A549 (cell line): ENCODE data around the gene TSKS.

Experiments
- CBX2 ChIP-seq: fragments of 200-600 bp; sonication (generic); IDR thresholded peaks from 2 replicates; pipeline ENCODE4 v1.6.1; 2016; ENCODE audit warnings: low read depth, mild to moderate bottlenecking, borderline replicate concordance
- CHD4 ChIP-seq: fragments of 200-600 bp; sonication (generic); IDR thresholded peaks from 2 replicates; pipeline ENCODE4 v1.6.1; 2016; ENCODE audit warnings: antibody characterized with exemption, mild to moderate bottlenecking, borderline replicate concordance
- ESRRA ChIP-seq: fragments of 150-350 bp; IDR thresholded peaks from 2 replicates; pipeline ENCODE4 v1.6.1; 2014; ENCODE audit warnings: mild to moderate bottlenecking, low read length, borderline replicate concordance
- HEYL ChIP-seq: fragments of 250-450 bp; sonication (Bioruptor Pico); IDR thresholded peaks from 2 replicates; pipeline ENCODE4 v1.8.0; 2021; ENCODE audit warnings: mild to moderate bottlenecking, moderate library complexity
- NPAS2 ChIP-seq: fragments of 250-450 bp; sonication (Bioruptor Pico); IDR thresholded peaks from 2 replicates; pipeline ENCODE4 v1.8.0; 2022; ENCODE audit warnings: mild to moderate bottlenecking, moderate library complexity, borderline replicate concordance
- NR3C1 ChIP-seq: fragments of >200 bp; sonication (Bioruptor Twin); formaldehyde crosslinking; IDR thresholded peaks from 3 replicates; pipeline ENCODE4 v1.6.1; 2017
- POLR2A ChIP-seq: IDR thresholded peaks from 2 replicates; pipeline ENCODE4 v1.6.1; 2012; ENCODE audit warnings: mild to moderate bottlenecking, low read length
- RCOR1 ChIP-seq: fragments of 150-350 bp; IDR thresholded peaks from 2 replicates; pipeline ENCODE4 v1.6.1; 2014; ENCODE audit warnings: antibody characterized with exemption, low read length, low read depth
- SMC3 ChIP-seq: fragments of >200 bp; sonication (Bioruptor Twin); formaldehyde crosslinking; IDR thresholded peaks from 3 replicates; pipeline ENCODE4 v1.6.1; 2018; ENCODE audit warnings: inconsistent platforms
- TP53 ChIP-seq: fragments of 250-450 bp; sonication (Bioruptor Pico); IDR thresholded peaks from 2 replicates; pipeline ENCODE4 v1.5.0; 2021; ENCODE audit warnings: mild to moderate bottlenecking, moderate library complexity
- ZFP36 ChIP-seq: fragments of 450-650 bp; IDR thresholded peaks from 2 replicates; pipeline ENCODE4 v1.6.1; 2014; ENCODE audit warnings: borderline replicate concordance; ENCODE audit not compliant: partially characterized antibody
- TF ChIP-seq, protein P1 (sequence below): IDR thresholded peaks from 2 replicates; pipeline ENCODE4 v1.6.1; 2012
- TF ChIP-seq, protein P2 (sequence below): fragments of >200 bp; sonication (Bioruptor Twin); formaldehyde crosslinking; IDR thresholded peaks from 3 replicates; pipeline ENCODE4 v1.5.1; 2016
- TF ChIP-seq, protein P3 (sequence below): fragments of 450-650 bp; IDR thresholded peaks from 2 replicates; pipeline ENCODE4 v1.6.1; 2014; ENCODE audit warnings: antibody characterized with exemption

DNA sequence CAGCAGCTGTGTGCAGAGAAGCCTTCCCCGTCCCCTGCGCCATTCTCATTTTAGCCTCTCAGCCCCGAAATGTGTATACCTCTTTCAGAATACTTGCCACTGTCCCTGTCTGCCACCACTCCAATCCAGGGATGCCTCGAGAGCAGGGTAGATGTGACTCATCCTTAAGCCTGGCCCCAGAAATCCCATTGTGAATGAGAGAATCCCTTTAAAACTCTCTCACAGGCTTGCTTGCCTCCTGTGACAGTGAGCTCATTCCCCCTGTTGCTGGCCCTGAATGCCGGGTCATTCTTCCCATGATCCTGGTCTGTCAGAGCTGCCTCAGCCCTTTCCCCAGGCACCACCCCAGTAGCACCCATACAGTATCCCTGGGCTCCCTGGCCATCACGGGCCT, 13.3 kb upstream of the TSKS start:
- TF ChIP-seq NPAS2 (CRISPR knock-in tag) (no peak), CHD4 (no peak), POLR2A (no peak), TP53 (CRISPR knock-in tag) (no peak), SMC3 (no peak), NR3C1 (no peak), HEYL (no peak), ESRRA (no peak), ZFP36 (no peak), RCOR1 (no peak), CBX2 (no peak)
- TF ChIP-seq, protein P1, sequence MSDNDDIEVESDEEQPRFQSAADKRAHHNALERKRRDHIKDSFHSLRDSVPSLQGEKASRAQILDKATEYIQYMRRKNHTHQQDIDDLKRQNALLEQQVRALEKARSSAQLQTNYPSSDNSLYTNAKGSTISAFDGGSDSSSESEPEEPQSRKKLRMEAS = no peak
- TF ChIP-seq, protein P2, sequence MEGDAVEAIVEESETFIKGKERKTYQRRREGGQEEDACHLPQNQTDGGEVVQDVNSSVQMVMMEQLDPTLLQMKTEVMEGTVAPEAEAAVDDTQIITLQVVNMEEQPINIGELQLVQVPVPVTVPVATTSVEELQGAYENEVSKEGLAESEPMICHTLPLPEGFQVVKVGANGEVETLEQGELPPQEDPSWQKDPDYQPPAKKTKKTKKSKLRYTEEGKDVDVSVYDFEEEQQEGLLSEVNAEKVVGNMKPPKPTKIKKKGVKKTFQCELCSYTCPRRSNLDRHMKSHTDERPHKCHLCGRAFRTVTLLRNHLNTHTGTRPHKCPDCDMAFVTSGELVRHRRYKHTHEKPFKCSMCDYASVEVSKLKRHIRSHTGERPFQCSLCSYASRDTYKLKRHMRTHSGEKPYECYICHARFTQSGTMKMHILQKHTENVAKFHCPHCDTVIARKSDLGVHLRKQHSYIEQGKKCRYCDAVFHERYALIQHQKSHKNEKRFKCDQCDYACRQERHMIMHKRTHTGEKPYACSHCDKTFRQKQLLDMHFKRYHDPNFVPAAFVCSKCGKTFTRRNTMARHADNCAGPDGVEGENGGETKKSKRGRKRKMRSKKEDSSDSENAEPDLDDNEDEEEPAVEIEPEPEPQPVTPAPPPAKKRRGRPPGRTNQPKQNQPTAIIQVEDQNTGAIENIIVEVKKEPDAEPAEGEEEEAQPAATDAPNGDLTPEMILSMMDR = no peak
- TF ChIP-seq, protein P3, sequence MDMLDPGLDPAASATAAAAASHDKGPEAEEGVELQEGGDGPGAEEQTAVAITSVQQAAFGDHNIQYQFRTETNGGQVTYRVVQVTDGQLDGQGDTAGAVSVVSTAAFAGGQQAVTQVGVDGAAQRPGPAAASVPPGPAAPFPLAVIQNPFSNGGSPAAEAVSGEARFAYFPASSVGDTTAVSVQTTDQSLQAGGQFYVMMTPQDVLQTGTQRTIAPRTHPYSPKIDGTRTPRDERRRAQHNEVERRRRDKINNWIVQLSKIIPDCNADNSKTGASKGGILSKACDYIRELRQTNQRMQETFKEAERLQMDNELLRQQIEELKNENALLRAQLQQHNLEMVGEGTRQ = no peak
